GM12891 (cell line): ENCODE measurements around the gene GPR15LG.
"Not testable (repeated sequence)": the region's sequence is repeated elsewhere in the genome, so short reads cannot be mapped to it uniquely, and the experiment has no call there.

Source experiments
- DNase-seq: peaks from one replicate; pipeline ENCODE4 v3.0.0; 2011; ENCODE audit warnings: low spot score; ENCODE audit not compliant: insufficient read length
- FAIRE-seq: peaks from 2 replicates; lab custom pipeline; 2011; peaks lifted over from hg19 to GRCh38; lab: Jason Lieb, UNC
- PAX5 ChIP-seq: IDR thresholded peaks from 2 replicates; pipeline ENCODE4 v1.6.1; 2011; ENCODE audit warnings: low read length, moderate library complexity, mild to moderate bottlenecking; ENCODE audit not compliant: insufficient read depth, severe bottlenecking
- POLR2A ChIP-seq: IDR thresholded peaks from 2 replicates; pipeline ENCODE4 v1.6.1; 2011; ENCODE audit warnings: low read depth, low read length, control low read depth
- POLR2AphosphoS5 ChIP-seq: IDR thresholded peaks from 2 replicates; pipeline ENCODE4 v1.6.1; 2011; ENCODE audit warnings: low read depth, low read length, control low read depth
- POU2F2 ChIP-seq: IDR thresholded peaks from 2 replicates; pipeline ENCODE4 v1.6.1; 2011; ENCODE audit warnings: low read depth, mild to moderate bottlenecking, control low read depth, low read length, moderate library complexity
- SPI1 ChIP-seq: IDR thresholded peaks from 2 replicates; pipeline ENCODE4 v1.6.1; 2011; ENCODE audit warnings: low read depth, low read length, control low read depth
- TAF1 ChIP-seq: IDR thresholded peaks from 2 replicates; pipeline ENCODE4 v1.6.1; 2011; ENCODE audit warnings: low read depth, low read length, control low read depth

GPR15LG gene

DNA sequence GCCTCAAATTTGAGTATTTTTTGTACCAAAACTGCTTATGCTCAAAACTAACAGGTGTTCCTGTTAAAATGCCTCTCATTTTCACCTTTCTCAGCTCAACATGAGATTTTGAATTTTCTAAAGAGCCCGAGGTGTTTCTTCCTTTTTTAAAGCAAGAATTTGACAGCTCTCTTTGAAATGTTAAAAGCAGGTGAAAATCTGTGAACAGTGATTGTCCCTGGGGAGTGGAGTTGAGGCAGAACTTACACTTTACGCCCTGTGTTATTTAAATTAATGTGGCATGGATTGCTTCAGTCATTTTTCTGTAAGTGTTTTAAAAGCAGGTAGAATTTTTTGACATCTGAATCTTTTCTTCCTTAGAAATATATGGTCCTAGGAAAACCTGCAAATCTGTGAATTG, 9.2 kb upstream of the GPR15LG start:
- no peak for TF ChIP-seq POLR2AphosphoS5
- no peak for TF ChIP-seq SPI1
- no peak for TF ChIP-seq PAX5
- TF ChIP-seq POU2F2: no peak
- no peak for TF ChIP-seq POLR2A
- no peak for TF ChIP-seq TAF1
- FAIRE-seq (no peak), DNase-seq (no peak)

DNA sequence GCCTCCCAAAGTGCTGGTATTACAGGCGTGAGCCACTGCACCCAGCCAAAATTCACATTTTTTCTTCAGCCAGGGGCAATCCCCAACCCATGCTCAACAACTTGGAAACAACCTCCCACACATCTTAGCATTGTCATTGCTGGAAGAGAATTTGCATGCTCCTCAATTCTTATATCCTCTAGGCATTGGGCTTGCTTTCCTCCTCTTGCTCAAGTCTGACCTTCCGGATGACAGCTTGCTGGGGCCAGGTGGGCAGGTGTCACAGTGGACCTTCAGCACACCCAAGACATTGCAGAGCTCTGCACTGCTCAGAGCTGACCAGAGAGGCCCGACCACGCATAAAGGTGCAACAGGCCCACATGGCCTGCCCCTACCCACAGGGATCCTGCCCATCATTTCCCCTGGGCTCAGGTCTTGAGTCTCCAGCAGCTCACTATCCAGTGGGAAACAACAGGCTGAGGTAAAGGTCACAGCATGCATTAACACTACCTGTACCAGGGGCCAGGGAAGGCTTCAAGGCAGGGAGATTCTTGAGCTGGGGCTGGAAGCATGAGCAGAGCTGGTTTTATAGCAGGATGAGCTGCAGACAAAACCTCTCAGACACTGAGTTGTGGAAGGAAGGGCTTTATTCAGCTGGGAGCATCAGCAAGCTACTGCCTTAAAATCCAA, 6.8 kb upstream of the GPR15LG start:
- peak; percentile 55 for FAIRE-seq
- TF ChIP-seq PAX5 (no peak), POU2F2 (peak; percentile 60; the same call in 1 of the 2 replicates)
- no peak for DNase-seq

DNA sequence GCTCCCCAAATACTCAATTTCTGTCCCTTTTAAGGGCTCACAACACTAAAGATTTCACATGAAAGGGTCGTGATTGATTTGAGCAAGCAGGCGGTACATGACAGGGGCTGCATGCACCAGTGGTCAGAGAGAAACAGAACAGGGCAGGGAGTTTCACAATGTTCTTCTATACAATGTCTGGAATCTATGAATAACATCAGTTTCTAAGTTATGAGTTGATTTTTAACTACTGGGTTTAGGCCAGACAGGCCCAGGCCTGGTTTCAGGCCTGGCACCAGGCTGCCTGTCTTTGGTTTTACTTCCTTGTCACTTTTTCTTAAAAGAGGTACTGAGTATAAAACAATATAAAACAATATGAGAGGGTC, 6.3 kb upstream of the GPR15LG start:
- FAIRE-seq, DNase-seq: not testable (repeated sequence)

DNA sequence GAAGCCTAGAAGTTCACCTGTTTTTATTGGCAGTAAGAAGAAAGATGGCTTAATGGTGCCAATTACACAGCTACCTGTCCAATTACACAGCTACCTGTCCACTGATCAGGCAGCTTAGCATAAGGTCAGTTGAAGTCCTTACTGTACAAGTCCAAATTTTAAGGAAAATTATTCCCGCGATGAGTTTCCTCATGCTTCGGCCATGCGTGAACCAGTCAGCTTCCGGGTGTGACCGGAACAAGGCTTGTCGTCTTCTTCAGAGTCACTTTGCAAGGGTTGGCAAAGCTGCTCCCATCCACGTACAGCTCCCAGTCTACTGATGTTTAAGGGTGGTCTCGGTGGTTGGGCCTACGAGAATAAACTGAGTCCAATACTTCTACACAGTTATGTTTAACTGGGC, 5.2 kb upstream of the GPR15LG start:
- not testable (repeated sequence) for FAIRE-seq, DNase-seq

DNA sequence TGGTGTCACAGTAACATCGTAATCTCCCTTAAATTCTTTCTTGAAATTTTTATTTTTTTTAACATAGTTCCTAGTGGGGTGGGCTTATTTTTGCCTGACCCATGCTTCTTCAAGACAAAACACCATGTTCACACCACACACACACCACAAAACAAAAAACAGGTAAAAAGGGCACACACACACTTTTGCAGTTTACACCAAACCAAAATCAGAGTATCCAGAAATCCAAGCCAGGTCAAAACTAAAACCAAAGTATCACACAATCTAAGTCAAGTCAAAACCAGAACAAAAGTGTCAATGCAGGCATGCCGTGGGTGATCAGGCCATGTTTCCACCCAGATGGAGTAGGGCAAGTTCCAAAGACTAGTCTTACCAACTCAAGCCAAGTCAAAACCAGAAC, 2.4 kb upstream of the GPR15LG start:
- FAIRE-seq: peak; percentile 63
- not testable (repeated sequence) for DNase-seq

DNA sequence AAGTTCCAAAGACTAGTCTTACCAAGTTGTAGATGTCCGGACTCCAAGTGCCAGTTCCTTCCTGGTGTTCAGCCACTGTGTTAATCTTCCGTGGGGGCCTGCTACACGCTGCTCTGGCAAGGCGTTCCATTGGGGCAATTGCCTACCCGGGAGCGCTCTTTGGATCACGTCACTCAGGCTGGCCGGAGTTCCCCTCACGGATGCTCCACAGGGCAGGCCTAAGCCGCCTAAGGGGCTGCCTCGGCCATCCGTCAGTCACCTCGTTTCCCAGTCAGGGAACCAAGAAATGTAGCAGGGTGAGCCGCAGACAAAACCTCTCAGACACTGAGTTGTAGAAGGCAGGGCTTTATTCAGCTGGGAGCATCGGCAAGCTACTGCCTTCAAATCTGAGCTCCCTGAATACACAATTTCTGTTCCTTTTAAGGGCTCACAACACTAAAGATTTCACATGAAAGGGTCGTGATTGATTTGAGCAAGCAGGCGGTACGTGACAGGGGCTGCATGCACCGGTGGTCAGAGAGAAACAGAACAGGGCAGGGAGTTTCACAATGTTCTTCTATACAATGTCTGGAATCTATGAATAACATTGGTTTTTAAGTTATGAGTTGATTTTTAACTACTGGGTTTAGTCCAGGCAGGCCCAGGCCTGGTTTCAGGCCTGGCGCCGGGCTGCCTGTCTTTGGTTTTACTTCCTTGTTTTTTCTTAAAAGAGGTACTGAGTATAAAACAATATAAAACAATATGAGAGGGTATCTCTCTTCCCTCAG, 1.7 kb upstream of the GPR15LG start:
- peak; percentile 72 for FAIRE-seq
- TF ChIP-seq POLR2A (0 out of 2 replicates have a peak, but pooled peaks have one; percentile 32), SPI1 (peak; percentile 26; the same call in 1 of the 2 replicates)
- not testable (repeated sequence) for DNase-seq

DNA sequence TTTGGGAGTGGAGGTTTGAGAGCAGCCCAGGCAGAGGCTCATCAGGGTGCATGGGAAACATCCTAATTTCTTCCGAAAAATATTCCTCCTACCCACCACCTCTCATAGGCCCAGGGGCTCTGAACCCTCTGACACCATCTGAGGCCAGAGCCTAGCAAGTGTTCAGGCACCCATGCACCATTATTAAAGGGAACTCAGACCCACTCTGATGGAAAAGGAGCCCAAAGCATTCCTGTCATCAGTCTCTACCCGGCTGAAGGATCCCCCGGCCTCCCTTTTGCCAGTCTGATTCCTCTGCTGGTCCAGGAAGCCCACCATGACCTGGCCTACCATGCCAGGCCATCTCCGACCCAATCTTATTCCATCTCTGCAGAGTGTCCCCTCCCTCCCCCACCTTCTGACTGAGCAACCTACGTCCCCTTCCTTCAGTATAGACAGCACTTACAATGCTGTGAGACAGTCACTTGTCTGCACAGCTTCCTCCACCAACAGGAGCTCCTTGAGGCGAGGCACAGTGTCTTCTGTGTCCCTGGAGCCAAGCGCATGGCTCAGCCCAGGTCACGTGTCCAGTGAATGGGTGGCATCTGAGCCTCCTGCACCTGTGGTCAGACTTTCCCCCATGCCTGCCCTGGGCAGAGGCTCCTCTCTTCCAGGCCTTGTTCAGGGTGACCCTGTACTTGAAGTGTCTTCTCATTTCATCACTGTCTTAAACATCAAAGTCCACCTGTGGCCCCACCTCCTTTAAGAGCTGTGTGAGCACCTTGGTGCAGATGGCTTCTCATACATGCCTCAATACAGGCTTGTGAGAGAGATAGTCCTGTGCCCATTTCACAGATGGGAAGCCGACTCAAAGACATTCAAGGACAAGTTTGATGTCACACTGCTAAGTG, 889 bp upstream of the GPR15LG start:
- FAIRE-seq: peak; percentile 75
- no peak for DNase-seq
- TF ChIP-seq SPI1 (no peak), POU2F2 (no peak), POLR2A (no peak), PAX5 (no peak), POLR2AphosphoS5 (no peak), TAF1 (no peak)

DNA sequence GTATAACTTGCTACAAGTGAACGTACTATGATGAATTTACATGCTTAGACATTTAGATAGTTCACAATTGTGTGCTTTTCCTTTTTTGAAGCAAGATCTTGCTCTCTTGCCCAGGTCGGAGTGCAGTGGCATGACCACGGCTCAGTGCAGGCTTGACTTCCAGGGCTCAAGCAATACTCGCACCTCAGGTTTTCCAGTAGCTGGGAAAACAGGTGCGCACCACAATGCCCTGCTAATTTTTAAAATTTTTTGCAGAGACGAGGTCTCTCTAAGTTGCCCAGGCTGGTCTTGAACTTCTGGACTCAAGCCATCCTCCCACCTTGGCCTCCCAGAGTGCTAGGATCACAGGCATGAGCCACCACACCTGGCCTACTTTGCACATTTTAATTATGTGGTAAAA, 1.8 kb downstream of the GPR15LG start:
- no peak for TF ChIP-seq TAF1
- TF ChIP-seq PAX5: no peak
- TF ChIP-seq SPI1: no peak
- TF ChIP-seq POLR2AphosphoS5: no peak
- no peak for TF ChIP-seq POU2F2
- TF ChIP-seq POLR2A: no peak
- peak; percentile 16 for FAIRE-seq
- no peak for DNase-seq

DNA sequence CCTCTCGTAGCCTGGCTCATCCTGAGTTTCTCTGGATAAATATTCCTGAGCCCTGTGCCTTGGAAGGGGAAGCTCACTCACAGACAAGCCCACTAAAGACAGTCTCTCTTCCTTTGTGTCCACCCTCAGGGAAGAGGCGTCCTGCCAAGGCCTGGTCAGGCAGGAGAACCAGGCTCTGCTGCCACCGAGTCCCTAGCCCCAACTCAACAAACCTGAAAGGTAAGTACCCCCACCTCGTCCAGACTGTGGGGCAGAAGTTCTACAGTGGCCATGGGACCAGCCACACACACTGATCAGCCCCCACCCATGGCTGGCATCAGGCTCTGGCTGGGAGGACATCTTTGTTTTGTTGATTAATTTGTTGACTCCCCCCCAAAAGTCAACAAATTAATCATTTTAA, 2.8 kb downstream of the GPR15LG start:
- FAIRE-seq: no peak
- TF ChIP-seq POLR2A (no peak), PAX5 (no peak), POLR2AphosphoS5 (no peak), POU2F2 (no peak), SPI1 (no peak), TAF1 (no peak)
- no peak for DNase-seq

DNA sequence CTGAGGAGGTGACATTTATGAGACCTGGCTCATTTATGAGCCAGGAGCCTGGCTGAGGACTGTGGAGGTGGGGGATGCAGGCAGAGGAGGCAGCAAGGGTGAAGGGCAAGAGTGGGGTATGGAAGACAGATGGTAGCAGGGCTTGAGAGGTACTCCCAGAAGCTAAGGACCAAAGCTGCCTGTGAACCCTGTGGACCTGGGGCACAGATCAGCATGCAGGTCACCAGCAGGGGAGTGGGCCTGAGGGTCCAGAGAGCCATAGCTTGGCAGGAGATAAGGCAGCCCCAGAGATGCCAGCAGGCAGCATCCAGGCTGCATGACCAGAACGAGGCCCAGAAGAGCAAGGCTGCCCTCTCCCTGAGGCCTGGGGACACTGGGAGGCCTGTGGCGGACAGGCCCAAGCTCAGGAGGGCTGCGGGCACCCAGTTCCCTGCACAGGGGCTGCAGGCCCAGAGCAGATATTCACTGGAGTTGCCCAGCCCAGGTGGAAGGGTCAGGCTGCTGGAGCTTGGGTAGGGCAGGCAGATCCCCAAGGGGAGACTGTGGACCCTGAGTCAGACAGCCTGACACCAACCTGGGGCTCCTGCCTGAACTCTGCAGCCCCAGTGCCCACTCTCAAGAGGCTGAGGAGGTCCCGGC, 3.4 kb downstream of the GPR15LG start:
- DNase-seq: no peak
- TF ChIP-seq PAX5 (no peak), POLR2AphosphoS5 (no peak), SPI1 (no peak), POU2F2 (no peak), POLR2A (no peak), TAF1 (no peak)
- no peak for FAIRE-seq
